Measurements from ENCODE around the gene TIE1.

DNA sequence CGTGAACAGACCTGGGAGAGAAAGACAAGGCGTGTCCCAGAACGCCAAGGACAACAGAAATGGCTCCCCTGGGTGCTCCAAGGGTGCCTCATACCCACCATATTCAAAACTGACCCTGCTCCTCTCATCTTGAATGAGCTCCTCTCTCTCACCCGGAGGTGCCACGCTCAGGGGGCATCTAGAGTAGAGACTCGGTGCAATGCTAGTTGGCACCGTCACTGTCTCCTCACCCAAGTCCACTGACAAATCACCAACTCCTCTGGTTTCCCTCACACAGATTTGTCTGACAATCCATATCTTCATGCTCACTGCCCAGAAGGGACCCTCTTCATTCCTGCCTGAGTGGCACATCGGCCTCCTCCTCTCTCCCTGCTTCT, 26.0 kb upstream of the TIE1 start:
- TF ChIP-seq ZFX (IDR thresholded peaks at IDR 0.05), result no peak
- TF ChIP-seq, protein P1, sequence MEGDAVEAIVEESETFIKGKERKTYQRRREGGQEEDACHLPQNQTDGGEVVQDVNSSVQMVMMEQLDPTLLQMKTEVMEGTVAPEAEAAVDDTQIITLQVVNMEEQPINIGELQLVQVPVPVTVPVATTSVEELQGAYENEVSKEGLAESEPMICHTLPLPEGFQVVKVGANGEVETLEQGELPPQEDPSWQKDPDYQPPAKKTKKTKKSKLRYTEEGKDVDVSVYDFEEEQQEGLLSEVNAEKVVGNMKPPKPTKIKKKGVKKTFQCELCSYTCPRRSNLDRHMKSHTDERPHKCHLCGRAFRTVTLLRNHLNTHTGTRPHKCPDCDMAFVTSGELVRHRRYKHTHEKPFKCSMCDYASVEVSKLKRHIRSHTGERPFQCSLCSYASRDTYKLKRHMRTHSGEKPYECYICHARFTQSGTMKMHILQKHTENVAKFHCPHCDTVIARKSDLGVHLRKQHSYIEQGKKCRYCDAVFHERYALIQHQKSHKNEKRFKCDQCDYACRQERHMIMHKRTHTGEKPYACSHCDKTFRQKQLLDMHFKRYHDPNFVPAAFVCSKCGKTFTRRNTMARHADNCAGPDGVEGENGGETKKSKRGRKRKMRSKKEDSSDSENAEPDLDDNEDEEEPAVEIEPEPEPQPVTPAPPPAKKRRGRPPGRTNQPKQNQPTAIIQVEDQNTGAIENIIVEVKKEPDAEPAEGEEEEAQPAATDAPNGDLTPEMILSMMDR (conservative IDR thresholded peaks at IDR 0.05), result no peak

Data from C4-2B (cell line).